OCI-LY1 (cell line): ENCODE results near the gene TAF6.
"Not testable (repeated sequence)": the region's sequence is repeated elsewhere in the genome, so short reads cannot be mapped to it uniquely, and the experiment has no call there.

Experiments
- H2AFZ ChIP-seq: fragments of 200-600 bp; sonication (generic), shearing (Covaris generic); 2 replicates; pipeline ENCODE4 v1.6.0; 2014; ENCODE audit warnings: antibody characterized with exemption, mild to moderate bottlenecking, low read length
- H3F3A ChIP-seq: fragments of 200-600 bp; sonication (generic), shearing (Covaris generic); 2 replicates; pipeline ENCODE4 v1.6.0; 2014; ENCODE audit warnings: mild to moderate bottlenecking, antibody characterized with exemption, low read length, moderate library complexity; ENCODE audit not compliant: insufficient read depth
- H3K27ac ChIP-seq: fragments of 200-600 bp; sonication (generic); 2 replicates; pipeline ENCODE4 v1.5.1; 2014; ENCODE audit warnings: low read length, mixed run types, mild to moderate bottlenecking, low read depth; ENCODE audit not compliant: poor library complexity, severe bottlenecking
- H3K27me3 ChIP-seq: fragments of 200-600 bp; sonication (generic); 2 replicates; pipeline ENCODE4 v1.6.0; 2014; ENCODE audit warnings: antibody characterized with exemption, mild to moderate bottlenecking, low read length, moderate library complexity; ENCODE audit not compliant: insufficient read depth
- H3K36me3 ChIP-seq: fragments of 200-600 bp; sonication (generic); 2 replicates; pipeline ENCODE4 v1.6.1; 2014; ENCODE audit warnings: mild to moderate bottlenecking, antibody characterized with exemption, low read length, moderate library complexity, mixed read lengths; ENCODE audit not compliant: insufficient read depth
- H3K4me1 ChIP-seq: fragments of 200-600 bp; sonication (generic); 2 replicates; pipeline ENCODE4 v1.5.1; 2014; ENCODE audit warnings: mild to moderate bottlenecking, low read length, moderate library complexity; ENCODE audit not compliant: insufficient read depth, severe bottlenecking
- H3K4me2 ChIP-seq: fragments of 200-600 bp; sonication (generic), shearing (Covaris generic); 2 replicates; pipeline ENCODE4 v1.6.1; 2014; ENCODE audit warnings: low read length
- H3K4me3 ChIP-seq: fragments of 200-600 bp; sonication (generic); 2 replicates; pipeline ENCODE4 v1.5.1; 2014; ENCODE audit warnings: low read length, low read depth, mild to moderate bottlenecking, mixed read lengths; ENCODE audit not compliant: poor library complexity, severe bottlenecking
- H3K79me2 ChIP-seq: fragments of 200-600 bp; shearing (Covaris generic); 2 replicates; pipeline ENCODE4 v1.6.1; 2016; ENCODE audit warnings: mixed run types, low read length, mixed read lengths; ENCODE audit not compliant: insufficient read depth
- H3K9ac ChIP-seq: fragments of 200-600 bp; sonication (generic), shearing (Covaris generic); 2 replicates; pipeline ENCODE4 v1.6.1; 2014; ENCODE audit warnings: mild to moderate bottlenecking, low read length, mixed read lengths
- H3K9me2 ChIP-seq: fragments of 200-600 bp; sonication (generic), shearing (Covaris generic); 2 replicates; pipeline ENCODE4 v1.6.1; 2014; ENCODE audit warnings: low read depth, mild to moderate bottlenecking, low read length, mixed read lengths
- H3K9me3 ChIP-seq: fragments of 200-600 bp; shearing (Covaris generic); 2 replicates; pipeline ENCODE4 v1.6.1; 2014; ENCODE audit warnings: low read length, mixed read lengths
- H4K20me1 ChIP-seq: fragments of 200-600 bp; sonication (generic), shearing (Covaris generic); 2 replicates; pipeline ENCODE4 v1.6.0; 2016; ENCODE audit warnings: mild to moderate bottlenecking, low read length; ENCODE audit not compliant: insufficient read depth
- CTCF ChIP-seq: fragments of 200-600 bp; sonication (generic), shearing (Covaris generic); IDR thresholded peaks from 2 replicates; pipeline ENCODE4 v1.5.1; 2017; ENCODE audit warnings: mild to moderate bottlenecking, antibody characterized with exemption, low read length, moderate library complexity, mixed read lengths
- EZH2 ChIP-seq: fragments of 200-600 bp; sonication (generic), shearing (Covaris generic); IDR thresholded peaks from 2 replicates; pipeline ENCODE4 v1.8.0; 2017; ENCODE audit warnings: borderline replicate concordance, mixed run types, mild to moderate bottlenecking, antibody characterized with exemption, low read length, moderate library complexity, mixed read lengths

Gene TAF6

GRCh38 chr7:100132126-100132525 lies 13.0 kb upstream of the TAF6 start:
- no peaks in the 10 kb centered on the region for H4K20me1 ChIP-seq
- no peaks in the 10 kb centered on the region for H3K36me3 ChIP-seq
- H3K9ac ChIP-seq = no peak overlapping the region
- no peaks in the 10 kb centered on the region for H3K9me2 ChIP-seq
- peaks cover 16% of the 10 kb centered on the region for H3K4me1 ChIP-seq
- no peaks in the 10 kb centered on the region for H3K27me3 ChIP-seq
- H3F3A ChIP-seq = no peaks in the 10 kb centered on the region
- no peak overlapping the region for H2AFZ ChIP-seq
- no peak overlapping the region for H3K4me3 ChIP-seq
- H3K27ac ChIP-seq = no peak overlapping the region
- TF ChIP-seq CTCF = no peak
- no peak for TF ChIP-seq EZH2
- H3K4me2 ChIP-seq = no peak overlapping the region
- no peaks in the 10 kb centered on the region for H3K9me3 ChIP-seq
- H3K79me2 ChIP-seq = no peaks in the 10 kb centered on the region

GRCh38 chr7:100130608-100131453 lies 11.7 kb upstream of the TAF6 start:
- TF ChIP-seq EZH2 = no peak
- TF ChIP-seq CTCF = peak; percentile 85

DNA sequence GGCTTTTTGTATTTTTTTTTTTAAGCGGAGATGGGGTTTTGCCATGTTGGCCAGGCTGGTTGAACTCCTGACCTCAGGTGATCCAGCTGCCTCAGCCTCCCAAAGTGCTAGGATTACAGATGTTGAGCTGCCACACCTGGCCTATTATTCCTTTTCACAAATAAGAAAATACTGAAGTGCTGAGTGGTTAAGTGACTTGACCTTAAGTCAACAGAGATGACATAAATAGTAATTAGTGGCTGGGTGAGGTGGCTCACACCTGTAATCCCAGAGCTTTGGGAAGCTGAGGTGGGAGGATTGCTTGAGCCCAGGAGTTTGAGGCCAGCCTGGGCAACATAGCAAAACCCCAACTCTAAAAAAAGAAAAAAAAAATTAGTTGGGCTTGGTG lies 11.1 kb upstream of the TAF6 start:
- H3K4me3 ChIP-seq, H3K9me3 ChIP-seq, H3K4me2 ChIP-seq, H4K20me1 ChIP-seq, H3K27me3 ChIP-seq, H3K79me2 ChIP-seq, H3K9me2 ChIP-seq, H3K27ac ChIP-seq, H3K36me3 ChIP-seq, H3K9ac ChIP-seq, H3F3A ChIP-seq, H2AFZ ChIP-seq: not testable (repeated sequence)
- peaks cover 24% of the 10 kb centered on the region for H3K4me1 ChIP-seq

More at GRCh38 chr7:100130608-100131453, 11.7 kb upstream of the TAF6 start:
- Histone ChIP-seq H3K9ac (no peak overlapping the region), H3K4me2 (peak overlapping the region; percentile 26; the same call in 1 of the 2 replicates), H3F3A (no peaks in the 10 kb centered on the region), H3K4me1 (peaks cover 18% of the 10 kb centered on the region), H3K4me3 (no peak overlapping the region), H3K27me3 (no peaks in the 10 kb centered on the region), H2AFZ (no peak overlapping the region), H4K20me1 (no peaks in the 10 kb centered on the region), H3K9me3 (no peaks in the 10 kb centered on the region), H3K79me2 (no peaks in the 10 kb centered on the region), H3K36me3 (no peaks in the 10 kb centered on the region), H3K27ac (no peak overlapping the region), H3K9me2 (no peaks in the 10 kb centered on the region)

- H4K20me1 ChIP-seq = no peaks in the 10 kb centered on the region
- H3K79me2 ChIP-seq = no peaks in the 10 kb centered on the region
- peaks cover 18% of the 10 kb centered on the region; the same call in 1 of the 2 replicates for H3K36me3 ChIP-seq
- H3K27me3 ChIP-seq = no peaks in the 10 kb centered on the region
- no peaks in the 10 kb centered on the region for H3K9me3 ChIP-seq
- H2AFZ ChIP-seq = no peak overlapping the region
- H3F3A ChIP-seq = no peaks in the 10 kb centered on the region
- no peak overlapping the region for H3K27ac ChIP-seq
- H3K4me1 ChIP-seq = peaks cover 32% of the 10 kb centered on the region
- TF ChIP-seq CTCF = no peak
- no peaks in the 10 kb centered on the region for H3K9me2 ChIP-seq
- no peak overlapping the region for H3K4me3 ChIP-seq
- H3K9ac ChIP-seq = no peak overlapping the region; the same call in 1 of the 2 replicates
- no peak overlapping the region for H3K4me2 ChIP-seq
These were observed 9.4 kb upstream of the TAF6 start for GRCh38 chr7:100128637-100128963.
